Articular chondrocyte of knee joint (primary cell): ENCODE measurements around the gene HMG20B. TPM values are rescaled to one million over a fixed set of nuclear protein-coding genes. Genes with fewer than 3 reads are reported as not detected.

Experiments
- small RNA-seq: library from RNA; depleted of rRNA; stranded (forward); fragments of <200 nt; gene quantifications from one replicate; pipeline ENCODE3, GENCODE V24; 2012
- total RNA-seq: library from RNA; depleted of rRNA; stranded (reverse); fragments of >200 nt; gene quantifications from 2 replicates; pipeline ENCODE4 v1.2.3, GENCODE V29; 2012

The HMG20B gene
- total RNA-seq = 58.1 and 67.1 TPM in 2 replicates

GRCh38 chr19:3572855-3573161, at the start of gene HMG20B:
Gene HMG20B, plus strand, starts transcription at chr19:3572944. Its CDS starts 366 bp downstream, at chr19:3573310.

GRCh38 chr19:3538965-3539755, 33.6 kb upstream of the HMG20B start, which contains the start of gene TEKTIP1:
Gene TEKTIP1, plus strand, starts transcription at chr19:3539174. Its CDS starts 4 bp downstream, at chr19:3539178.

GRCh38 chr19:3557461-3558248, 15.1 kb upstream of the HMG20B start, which contains the start of gene MFSD12:
Gene MFSD12, minus strand, starts transcription at chr19:3557586. Its CDS starts 183 bp downstream, at chr19:3557403.

GRCh38 chr19:3585301-3586126, 12.8 kb downstream of the HMG20B start, which contains the start of gene GIPC3:
Gene GIPC3, plus strand, starts transcription at chr19:3585478. Its CDS starts 120 bp downstream, at chr19:3585598.

GRCh38 chr19:3606690-3607289, 34.0 kb downstream of the HMG20B start, which contains the start of gene TBXA2R:
Gene TBXA2R, minus strand, starts transcription at chr19:3606875. Its CDS starts 6,241 bp downstream, at chr19:3600634.

GRCh38 chr19:3626473-3627350, 54.0 kb downstream of the HMG20B start, which contains the start of gene CACTIN:
Gene CACTIN, minus strand, starts transcription at chr19:3626790. Its CDS starts 28 bp downstream, at chr19:3626762.

Small RNAs within 50 kb of the gene (small RNA-seq; reads per million reads assigned to genes)
- not detected for gene AC005786.1

Other genes with a start within 250 kb of the HMG20B start
- gene NFIC, start 206.4 kb upstream of the HMG20B start, total RNA-seq = 80.0 and 85.8 TPM in 2 replicates
- not detected in 2 replicates for gene SMIM24, start 92.4 kb upstream of the HMG20B start, total RNA-seq
- gene SMIM44, start 89.5 kb upstream of the HMG20B start, total RNA-seq = not detected in 2 replicates
- gene DOHH, start 72.3 kb upstream of the HMG20B start, total RNA-seq = 5.3 and 6.1 TPM in 2 replicates
- 26.3 and 28.4 TPM in 2 replicates for gene FZR1, start 66.6 kb upstream of the HMG20B start, total RNA-seq
- gene TEKTIP1, start 33.8 kb upstream of the HMG20B start, total RNA-seq = not detected in 2 replicates
- 54.0 and 56.0 TPM in 2 replicates for gene MFSD12, start 15.4 kb upstream of the HMG20B start, total RNA-seq
- gene GIPC3, start 12.5 kb downstream of the HMG20B start, total RNA-seq = not detected in 2 replicates
- gene TBXA2R, start 33.9 kb downstream of the HMG20B start, total RNA-seq = 4.7 and 5.0 TPM in 2 replicates
- 14.7 and 17.4 TPM in 2 replicates for gene CACTIN, start 53.8 kb downstream of the HMG20B start, total RNA-seq
- 21.0 and 24.4 TPM in 2 replicates for gene PIP5K1C, start 127.5 kb downstream of the HMG20B start, total RNA-seq
- gene TJP3, start 135.4 kb downstream of the HMG20B start, total RNA-seq = not detected in 2 replicates
- gene APBA3, start 188.7 kb downstream of the HMG20B start, total RNA-seq = 11.1 and 11.8 TPM in 2 replicates
- 38.4 and 39.2 TPM in 2 replicates for gene MRPL54, start 189.7 kb downstream of the HMG20B start, total RNA-seq
- not detected in 2 replicates for gene RAX2, start 199.3 kb downstream of the HMG20B start, total RNA-seq
- 0.39 and 0.65 TPM in 2 replicates for gene MATK, start 213.4 kb downstream of the HMG20B start, total RNA-seq